Central memory CD4-positive, alpha-beta T cell (primary cell): ENCODE results near the gene ADK.
"Not testable (repeated sequence)": the region's sequence is repeated elsewhere in the genome, so short reads cannot be mapped to it uniquely, and the experiment has no call there.

Source experiments
- DNase-seq: peaks from one replicate; pipeline ENCODE4 v3.0.0; 2022
- total RNA-seq, 3 experiments: gene quantifications; one replicate each; lab custom pipeline; 2026; lab: John Stamatoyannopoulos, UW

ADK gene
- total RNA-seq: 27.0 to 55.7 (median 39.2) reads per million in 3 experiments

DNA sequence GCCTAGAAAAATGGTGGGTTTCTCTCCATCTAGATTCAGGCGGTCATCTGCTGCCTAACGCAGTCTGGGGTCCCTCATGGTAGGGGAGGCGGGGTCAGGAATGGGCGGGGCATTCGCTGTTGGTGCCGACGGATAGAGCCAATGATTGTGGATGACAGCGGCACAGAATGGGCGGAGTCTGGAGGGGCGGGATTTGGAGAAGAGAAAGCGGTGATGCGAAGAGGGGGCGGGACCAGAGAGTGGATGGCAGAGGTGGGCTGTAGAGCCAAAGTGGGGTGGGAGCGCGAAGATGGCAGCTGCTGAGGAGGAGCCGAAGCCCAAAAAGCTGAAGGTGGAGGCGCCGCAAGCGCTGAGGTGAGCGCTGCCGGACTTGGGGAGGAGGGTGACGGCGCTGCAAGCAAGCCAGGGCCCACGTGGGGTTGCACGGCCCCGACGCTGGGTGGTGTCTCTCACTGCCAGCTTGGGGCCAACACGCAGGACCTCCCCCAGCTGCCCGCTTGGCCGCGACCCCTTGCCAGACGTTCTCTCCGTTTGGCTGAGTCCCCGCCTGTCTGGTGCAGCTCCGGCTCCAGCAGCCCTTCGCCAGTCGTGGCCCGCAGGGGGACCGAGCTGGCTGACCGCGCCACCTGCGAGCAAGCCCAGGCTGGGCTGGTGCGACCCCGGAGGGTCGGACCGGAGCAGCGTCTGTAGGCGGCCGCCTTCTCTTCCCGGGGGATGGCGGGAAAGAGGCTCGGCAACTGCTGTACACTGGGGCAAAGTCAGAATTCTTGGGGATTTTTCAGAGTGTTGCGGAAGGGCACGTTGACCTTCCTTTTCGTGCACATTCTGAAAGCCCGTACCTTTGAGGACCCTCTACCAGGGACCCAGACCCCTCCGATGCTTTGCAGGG is at the start of gene ADK:
Gene ADK, plus strand, starts transcription at position 232 of the 889 bp plus-strand sequence. Its CDS starts 58 bp downstream, at position 290.
- peak; percentile 99 for DNase-seq

DNA sequence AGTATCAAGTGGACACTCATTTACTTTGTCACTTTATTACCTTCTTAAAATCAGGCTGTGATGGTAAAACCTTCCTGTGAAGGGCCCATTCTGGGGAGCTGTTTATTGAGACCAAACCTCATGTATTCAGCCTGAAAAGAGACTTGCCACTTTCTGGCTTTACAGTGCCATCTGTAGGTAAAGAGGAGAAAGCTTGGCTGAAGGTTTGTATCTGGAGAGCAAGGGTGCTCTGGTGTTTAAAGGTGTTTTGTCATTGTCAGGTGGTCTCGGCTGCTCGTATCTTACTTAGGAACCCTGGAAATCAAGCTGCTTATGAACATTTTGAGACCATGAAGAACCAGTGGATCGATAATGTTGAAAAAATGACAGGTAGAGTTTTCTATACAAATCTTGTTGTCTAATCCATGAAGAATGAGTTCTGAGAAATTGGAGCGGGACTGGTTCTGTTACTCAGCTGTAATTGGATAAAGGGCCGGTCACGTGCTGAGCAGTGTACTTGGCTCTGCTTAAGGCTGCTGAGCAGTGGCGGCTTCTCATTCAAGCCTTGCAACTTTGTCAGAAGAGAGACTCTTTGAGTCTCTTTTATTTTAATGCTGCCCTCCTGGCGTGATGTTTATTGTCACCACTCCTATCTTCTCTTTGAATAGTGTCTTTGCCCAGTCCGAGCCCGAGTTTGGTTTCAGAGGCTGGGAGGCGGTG is 47.3 kb upstream of the ADK start:
- DNase-seq: no peak

DNA sequence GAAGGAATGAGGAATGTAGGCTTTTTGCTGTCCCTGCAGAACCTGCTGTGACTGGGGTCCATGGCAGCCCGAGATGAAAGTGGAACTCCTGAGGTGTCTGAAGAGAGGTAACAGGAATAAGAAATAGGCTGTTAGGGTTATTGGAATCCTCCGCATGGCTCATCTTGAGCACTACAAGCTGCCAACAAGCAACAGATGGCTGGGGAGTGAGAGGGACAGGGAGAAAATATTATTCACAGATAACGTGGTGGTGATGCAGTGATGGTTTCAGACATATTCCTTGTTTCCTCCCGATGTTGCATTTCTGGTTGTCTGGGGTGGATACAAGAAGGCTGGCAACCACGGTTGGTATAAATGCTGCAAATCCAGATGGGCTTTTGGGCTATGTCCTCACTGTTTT is 46.5 kb upstream of the ADK start:
- DNase-seq: no peak

- DNase-seq: no peak
These were observed 46.0 kb upstream of the ADK start for GRCh38 chr10:74104996-74105395.

- DNase-seq: no peak
These were observed 43.6 kb upstream of the ADK start for GRCh38 chr10:74107391-74107790.

DNA sequence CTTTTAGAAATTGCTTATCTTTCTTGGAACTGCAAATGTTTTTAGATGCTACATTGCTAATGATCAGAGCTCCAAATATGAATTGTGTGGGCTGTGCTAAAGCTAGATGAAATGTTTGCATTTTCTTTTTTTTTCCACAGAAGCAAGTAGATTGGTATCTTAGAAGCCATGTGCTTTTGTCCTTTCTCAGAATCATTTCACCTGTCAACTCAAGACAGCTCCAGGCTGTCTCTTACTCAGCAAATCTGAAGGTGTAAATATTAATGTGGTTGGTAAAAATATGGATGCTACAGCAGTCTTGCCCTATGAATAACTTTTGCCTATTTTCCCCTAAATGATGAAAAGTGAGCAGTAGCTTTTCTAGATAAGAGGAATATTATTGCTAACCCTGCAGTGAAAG is 41.6 kb upstream of the ADK start:
- no peak for DNase-seq

DNA sequence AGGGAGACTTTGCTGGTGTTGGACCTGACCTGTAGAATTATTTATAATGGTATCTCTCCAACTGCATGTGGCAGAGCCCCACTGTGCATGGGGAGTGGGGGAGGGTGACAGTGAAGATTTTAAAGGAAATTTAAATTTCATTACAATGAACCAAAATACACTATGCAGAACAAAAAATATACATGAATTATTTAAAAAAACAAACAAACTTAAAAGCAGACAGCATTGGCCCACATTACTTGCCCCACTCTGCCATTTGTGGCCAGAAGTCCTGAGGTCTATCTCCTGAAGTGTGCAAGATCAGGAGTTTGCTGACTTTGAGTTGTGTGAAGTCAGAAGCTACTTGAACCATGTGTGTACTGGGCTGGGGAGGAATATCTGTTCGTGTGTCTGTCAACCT is 40.9 kb upstream of the ADK start:
- no peak for DNase-seq

DNA sequence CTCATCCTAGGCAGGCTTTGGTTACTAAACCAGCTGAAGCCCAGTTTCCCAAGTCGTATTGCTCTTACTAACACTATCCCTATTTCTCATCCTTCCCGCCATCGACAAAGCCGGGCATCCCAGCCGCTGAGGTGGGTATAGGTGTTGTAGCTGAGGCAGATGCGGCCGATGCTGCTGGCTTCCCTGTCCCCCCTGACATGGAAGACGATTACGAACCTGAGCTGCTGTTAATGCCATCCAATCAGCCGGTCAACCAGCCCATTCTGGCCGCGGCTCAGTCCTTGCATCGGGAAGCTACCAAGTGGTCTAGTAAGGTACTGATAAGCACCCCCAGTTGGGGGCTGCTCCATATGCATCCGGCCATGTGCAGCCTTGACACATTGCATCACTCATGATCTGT is 39.2 kb upstream of the ADK start:
- DNase-seq: no peak

GRCh38 chr10:74113546-74113945 is 37.5 kb upstream of the ADK start:
- no peak for DNase-seq

DNA sequence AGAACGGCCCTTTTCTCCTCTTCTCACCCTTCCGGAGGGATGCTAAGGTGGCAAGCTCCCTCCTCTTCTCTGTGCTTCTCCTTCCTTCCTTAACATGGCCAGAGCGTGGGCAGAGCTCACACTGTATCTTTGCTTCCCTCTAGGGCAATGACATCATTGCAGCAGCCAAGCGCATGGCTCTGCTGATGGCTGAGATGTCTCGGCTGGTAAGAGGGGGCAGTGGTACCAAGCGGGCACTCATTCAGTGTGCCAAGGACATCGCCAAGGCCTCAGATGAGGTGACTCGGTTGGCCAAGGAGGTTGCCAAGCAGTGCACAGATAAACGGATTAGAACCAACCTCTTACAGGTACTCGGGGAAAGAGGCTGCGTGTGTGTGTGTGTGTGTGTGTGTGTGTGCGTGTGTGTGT is 37.0 kb upstream of the ADK start:
- no peak for DNase-seq

DNA sequence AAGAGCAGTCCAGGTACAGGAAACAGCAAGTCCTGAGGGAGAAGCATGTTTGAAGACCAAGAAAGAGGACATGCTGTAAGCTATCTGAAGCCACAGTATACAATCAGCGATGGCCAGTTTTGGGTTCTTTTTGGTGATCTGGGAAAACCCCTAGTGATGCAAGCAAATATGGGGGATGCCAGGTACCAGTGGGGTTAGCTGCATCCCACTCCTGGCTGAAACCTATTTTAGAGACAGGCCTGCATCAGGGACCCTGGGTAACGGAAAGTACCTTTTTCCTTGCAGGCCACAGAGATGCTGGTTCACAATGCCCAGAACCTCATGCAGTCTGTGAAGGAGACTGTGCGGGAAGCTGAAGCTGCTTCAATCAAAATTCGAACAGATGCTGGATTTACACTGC is 33.3 kb upstream of the ADK start:
- no peak for DNase-seq

DNA sequence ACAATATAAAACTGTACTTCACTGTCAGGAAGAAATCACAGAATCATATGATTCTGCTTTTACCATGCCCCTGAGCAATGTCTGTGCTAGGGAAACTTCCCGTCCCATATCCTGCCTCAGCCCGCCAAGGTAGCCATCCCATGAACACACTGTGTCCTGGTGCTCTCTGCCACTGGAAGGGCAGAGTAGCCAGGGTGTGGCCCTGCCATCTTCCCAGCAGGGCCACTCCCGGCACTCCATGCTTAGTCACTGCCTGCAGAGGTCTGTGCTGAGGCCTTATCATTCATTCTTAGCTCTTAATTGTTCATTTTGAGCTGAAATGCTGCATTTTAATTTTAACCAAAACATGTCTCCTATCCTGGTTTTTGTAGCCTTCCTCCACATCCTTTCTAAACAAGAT is 32.2 kb upstream of the ADK start:
- no peak for DNase-seq

- no peak for DNase-seq
These were observed 30.1 kb upstream of the ADK start for GRCh38 chr10:74120911-74121310.

GRCh38 chr10:74121368-74121767 is 29.7 kb upstream of the ADK start:
- no peak for DNase-seq

GRCh38 chr10:74122060-74122459 is 29.0 kb upstream of the ADK start:
- DNase-seq: no peak

GRCh38 chr10:74123081-74123480 is 27.9 kb upstream of the ADK start:
- no peak for DNase-seq

GRCh38 chr10:74133923-74134820 is 16.8 kb upstream of the ADK start:
- DNase-seq: no peak

GRCh38 chr10:74135452-74135851 is 15.6 kb upstream of the ADK start:
- no peak for DNase-seq

DNA sequence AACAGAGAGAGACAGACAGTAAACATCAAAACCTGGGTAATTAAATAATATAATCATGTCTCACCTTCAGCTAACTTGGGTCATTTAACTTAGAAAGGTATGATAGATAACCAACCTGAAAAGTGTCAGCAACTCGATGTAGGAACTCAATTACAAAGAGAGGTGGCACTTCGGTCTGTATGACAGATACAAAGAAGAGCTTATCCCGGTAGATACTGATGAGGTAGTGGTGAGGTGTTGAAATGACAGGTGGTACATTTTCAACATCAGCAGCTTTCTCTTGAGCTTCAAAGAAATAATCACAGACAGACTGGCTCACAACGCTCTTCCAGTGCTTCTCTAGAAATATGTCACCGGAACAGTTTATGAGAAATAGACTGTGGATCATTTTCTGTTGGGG is 13.0 kb upstream of the ADK start:
- no peak for DNase-seq

GRCh38 chr10:74138596-74138995 is 12.4 kb upstream of the ADK start:
- DNase-seq: not testable (repeated sequence)

- DNase-seq: no peak
These were observed 11.0 kb upstream of the ADK start for GRCh38 chr10:74139981-74140380.

DNA sequence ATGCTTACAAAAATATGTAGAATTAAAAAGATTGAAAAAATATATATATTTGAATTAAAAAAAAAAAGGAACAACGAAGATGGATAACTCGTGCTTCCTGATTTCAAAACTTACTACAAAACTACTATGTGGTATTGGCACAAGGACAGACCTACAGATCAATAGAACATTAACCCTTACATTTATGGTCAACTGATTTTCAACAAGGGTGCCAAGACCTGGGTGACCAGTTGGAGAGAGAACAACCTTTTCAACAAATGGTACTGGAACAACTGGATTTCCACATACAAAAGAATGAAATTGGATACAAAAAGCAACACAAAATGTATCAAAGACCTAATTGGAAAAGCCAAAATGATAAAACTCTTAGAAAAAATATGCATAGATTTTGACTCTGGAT is 10.5 kb upstream of the ADK start:
- no peak for DNase-seq

DNA sequence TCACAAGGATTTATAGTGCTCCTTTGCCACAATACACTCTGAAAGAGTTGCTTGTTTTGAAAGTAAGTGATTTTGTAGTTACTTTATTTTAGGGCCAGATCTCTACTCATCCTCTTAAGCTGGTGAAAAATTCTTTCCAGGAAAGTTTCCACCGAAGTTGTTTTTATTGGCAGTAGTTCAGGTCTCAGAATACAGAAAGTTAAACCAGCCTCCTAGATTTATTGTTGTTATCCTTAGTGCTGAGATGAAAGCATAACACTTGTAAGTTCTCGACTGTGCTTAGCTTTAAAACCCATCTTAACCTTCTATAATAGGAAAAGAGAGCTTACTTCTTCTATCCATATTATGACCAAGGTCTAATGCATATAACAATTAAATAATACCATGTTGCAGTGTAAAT is 5.9 kb upstream of the ADK start:
- no peak for DNase-seq
